Upper lobe of left lung (tissue), 4 donors: ENCODE results near the gene ANKRD63.

Experiments
- EP300 ChIP-seq, 4 donors: sonication (generic); formaldehyde crosslinking; IDR thresholded peaks; one replicate each; pipeline ENCODE4 v1.5.1; 2017; ENCODE audit warnings: antibody characterized with exemption in 4 of 4, control low read depth in 2 of 4
- POLR2A ChIP-seq, 4 donors: fragments of 450-650 bp; IDR thresholded peaks; one replicate each; pipeline ENCODE4 v1.5.1; 2016 to 2017; ENCODE audit warnings: antibody characterized with exemption in 4 of 4, mild to moderate bottlenecking in 2 of 4
- POLR2AphosphoS5 ChIP-seq, 2 donors: sonication (generic); formaldehyde crosslinking; IDR thresholded peaks; one replicate each; pipeline ENCODE4 v1.5.1; 2017; ENCODE audit warnings: antibody characterized with exemption in 2 of 2
- TF ChIP-seq, protein P1 (sequence below), 6 experiments: fragments of 450-650 bp in 4 of 6; fragments of 200-600 bp in 2 of 6; sonication (generic) in 2 of 6; IDR thresholded peaks; one replicate each; pipeline ENCODE4 v1.5.1; 2016 to 2019; ENCODE audit warnings: antibody characterized with exemption in 6 of 6

GRCh38 chr15:40283615-40284300 is 894 bp upstream of the ANKRD63 start:
- TF ChIP-seq, protein P1, sequence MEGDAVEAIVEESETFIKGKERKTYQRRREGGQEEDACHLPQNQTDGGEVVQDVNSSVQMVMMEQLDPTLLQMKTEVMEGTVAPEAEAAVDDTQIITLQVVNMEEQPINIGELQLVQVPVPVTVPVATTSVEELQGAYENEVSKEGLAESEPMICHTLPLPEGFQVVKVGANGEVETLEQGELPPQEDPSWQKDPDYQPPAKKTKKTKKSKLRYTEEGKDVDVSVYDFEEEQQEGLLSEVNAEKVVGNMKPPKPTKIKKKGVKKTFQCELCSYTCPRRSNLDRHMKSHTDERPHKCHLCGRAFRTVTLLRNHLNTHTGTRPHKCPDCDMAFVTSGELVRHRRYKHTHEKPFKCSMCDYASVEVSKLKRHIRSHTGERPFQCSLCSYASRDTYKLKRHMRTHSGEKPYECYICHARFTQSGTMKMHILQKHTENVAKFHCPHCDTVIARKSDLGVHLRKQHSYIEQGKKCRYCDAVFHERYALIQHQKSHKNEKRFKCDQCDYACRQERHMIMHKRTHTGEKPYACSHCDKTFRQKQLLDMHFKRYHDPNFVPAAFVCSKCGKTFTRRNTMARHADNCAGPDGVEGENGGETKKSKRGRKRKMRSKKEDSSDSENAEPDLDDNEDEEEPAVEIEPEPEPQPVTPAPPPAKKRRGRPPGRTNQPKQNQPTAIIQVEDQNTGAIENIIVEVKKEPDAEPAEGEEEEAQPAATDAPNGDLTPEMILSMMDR (IDR thresholded peaks at IDR 0.05): no peak
- TF ChIP-seq POLR2A (IDR thresholded peaks at IDR 0.05): no peak
- no peak for TF ChIP-seq EP300 (IDR thresholded peaks at IDR 0.05)
- TF ChIP-seq POLR2AphosphoS5 (IDR thresholded peaks at IDR 0.05): no peak
